G401 (cell line): Measurements from ENCODE around the gene NANOGP8. TPM values are rescaled to one million over a fixed set of nuclear protein-coding genes. Genes with fewer than 3 reads are reported as not detected.

ENCODE experiments used
- total RNA-seq: library from RNA; depleted of rRNA; stranded (reverse); fragments of >200 nt; shearing (Covaris generic); gene quantifications from 2 replicates; pipeline ENCODE4 v1.2.3, GENCODE V29; 2014; rRNA removed

The NANOGP8 gene
- total RNA-seq, 1 experiment from 2014 or later: not detected

Other genes with a start within 250 kb of the NANOGP8 start
- gene AQR, start 115.6 kb downstream of the NANOGP8 start, total RNA-seq: 66.6 and 117 TPM in 2 replicates
- 55.4 and 97.1 TPM in 2 replicates for gene ZNF770, start 97.0 kb downstream of the NANOGP8 start, total RNA-seq